NCI-H2227 (cell line): Measurements from ENCODE around the gene PLCE1.

Experiments used
- DNase-seq: peaks from one replicate; lab custom pipeline; 2025; ENCODE audit not compliant: unreplicated experiment; lab: John Stamatoyannopoulos, UW

PLCE1 gene

DNA sequence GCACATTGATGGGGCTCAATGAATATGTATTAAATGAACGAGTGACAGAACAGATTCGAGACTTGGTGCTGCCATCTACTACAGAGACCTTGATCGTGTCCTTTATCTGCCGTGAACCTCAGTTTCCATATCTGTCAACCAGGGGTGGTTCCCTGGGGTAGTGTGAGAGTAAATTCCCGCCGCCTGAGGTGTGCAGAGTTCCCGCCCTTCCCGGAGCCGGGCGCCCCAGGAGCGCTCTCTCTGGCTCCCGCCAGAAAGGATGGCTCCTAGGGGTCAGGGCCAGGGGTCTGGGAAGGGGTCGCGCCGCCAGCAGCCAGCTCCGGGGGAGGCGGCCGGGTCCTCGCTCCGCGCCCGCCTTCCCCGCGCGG is 333 bp upstream of the PLCE1 start:
- DNase-seq, result no peak

DNA sequence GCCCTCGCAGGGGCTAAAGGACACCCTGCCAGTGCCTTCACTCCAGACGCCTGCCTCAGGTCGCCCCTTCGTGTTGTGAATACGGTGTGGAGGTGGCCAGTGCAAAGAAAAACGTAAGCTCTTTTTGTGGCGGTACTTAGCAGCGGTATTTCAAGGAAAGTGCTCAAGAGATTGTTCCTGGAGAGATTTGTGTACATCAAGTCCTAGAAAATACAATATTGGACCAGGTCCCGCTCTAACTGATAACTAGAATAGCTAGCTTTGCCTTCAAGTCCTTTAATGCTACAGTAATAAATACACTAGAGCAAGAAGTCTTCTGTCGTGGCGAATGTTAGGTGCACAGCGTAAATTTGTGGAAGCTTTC is 689 bp downstream of the PLCE1 start:
- DNase-seq, result no peak

DNA sequence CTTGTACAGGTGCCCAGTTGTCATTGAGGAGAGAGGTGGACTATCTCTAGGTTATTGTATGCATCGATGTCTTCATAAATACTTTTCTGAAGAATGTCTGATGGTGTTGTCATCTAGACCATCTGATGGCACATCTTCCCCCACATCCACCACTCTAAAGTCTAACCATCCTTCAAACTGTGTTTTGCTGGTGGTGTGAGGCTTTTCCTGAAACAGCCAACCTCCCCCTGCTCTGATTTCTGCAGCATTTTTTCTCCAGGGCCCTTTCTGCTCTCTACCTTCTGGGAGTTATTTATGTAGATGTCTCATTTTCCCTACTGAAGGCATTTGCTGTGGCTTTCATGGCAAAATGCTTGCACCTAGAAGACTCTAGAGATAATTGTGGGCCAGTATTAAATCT is 1.5 kb downstream of the PLCE1 start:
- no peak for DNase-seq

DNA sequence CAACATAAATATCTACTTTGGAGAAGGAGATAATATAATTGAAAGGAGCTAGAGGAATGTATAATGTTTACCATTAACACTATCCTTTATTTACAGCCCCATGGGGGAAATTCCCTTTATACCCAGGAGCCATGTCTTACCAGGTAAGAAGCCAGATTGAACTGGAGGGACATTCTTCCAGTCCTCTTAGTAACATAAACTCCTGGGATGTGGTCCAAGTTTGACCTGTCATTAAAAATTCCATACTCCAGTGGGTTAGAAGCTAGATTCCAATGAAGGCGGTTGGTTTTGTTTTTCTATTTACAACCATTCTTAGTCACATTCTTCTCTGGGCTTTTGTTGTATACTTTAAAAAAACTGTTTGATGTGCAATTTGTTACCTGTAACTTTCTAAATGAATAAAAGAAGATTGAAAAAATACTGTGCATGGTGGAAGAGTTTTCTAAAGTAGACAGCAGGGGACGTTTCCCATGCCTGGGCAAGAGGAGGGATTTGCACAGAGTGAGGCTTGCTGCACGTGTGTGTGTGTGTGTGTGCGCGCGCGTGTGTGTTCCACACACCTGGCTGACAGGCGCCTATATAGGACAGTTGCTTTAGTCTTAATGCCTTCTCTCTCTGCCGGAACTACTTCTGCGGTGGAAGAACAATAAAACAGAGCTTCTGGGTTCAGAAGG is 2.0 kb downstream of the PLCE1 start:
- DNase-seq, result no peak

DNA sequence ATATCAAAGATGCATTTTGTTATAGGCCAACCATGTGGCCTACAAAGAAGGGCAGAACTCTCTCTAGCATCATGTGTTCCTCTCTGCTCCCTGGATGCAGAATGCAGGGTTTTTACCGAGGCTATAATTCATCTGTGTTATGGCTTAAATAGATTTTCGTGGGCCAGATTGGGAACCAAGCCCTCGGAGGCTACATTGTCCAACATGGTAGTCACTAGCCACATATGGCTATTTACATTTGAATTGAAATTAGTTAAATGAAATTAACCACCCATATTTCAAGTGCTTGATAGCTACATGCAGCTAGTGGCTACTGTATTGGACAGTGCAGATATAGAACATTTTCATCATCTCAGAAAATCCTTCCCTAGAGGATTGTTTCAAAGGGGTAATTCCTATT is 2.8 kb downstream of the PLCE1 start:
- no peak for DNase-seq

DNA sequence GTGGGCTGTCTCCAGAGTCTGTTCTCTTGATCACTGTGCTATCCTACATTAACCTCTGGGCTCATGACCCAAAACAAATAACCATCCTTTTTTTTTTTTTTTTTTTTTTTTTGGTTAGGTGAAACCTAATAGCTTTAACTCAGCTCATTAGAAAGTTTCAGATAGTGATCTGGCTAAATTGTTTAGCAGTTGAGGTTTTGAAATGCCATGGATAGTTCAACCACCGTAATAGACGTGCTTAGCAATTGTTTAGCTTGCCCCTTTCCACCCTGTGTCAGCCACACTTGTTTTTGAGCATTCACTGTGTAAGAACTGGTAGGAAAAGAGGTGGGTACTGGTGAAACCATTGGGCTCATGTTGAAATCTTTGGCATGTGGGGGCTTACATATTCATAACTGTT is 3.8 kb downstream of the PLCE1 start:
- no peak for DNase-seq

DNA sequence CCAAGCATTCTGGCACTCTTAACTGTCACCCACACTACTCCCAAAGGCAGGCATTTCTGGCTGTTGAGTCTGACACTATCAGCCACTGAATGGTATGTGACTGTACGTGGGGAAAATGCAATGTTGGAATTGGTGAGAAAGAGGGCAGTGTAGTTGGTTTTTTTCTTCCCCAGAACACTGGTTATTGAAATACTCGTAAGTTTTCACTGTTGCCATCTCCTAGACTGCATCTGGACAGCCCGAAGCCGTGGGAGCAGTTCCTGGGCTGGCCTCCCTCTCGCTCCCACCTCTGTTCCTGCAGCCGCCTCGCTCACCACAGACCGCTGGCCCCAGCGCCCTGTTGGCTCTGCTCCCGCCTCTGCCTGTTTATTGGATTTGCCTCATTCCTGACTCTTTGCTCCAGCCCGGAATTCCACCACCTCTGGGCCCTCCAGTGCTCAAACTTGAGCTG is 5.7 kb downstream of the PLCE1 start:
- no peak for DNase-seq

DNA sequence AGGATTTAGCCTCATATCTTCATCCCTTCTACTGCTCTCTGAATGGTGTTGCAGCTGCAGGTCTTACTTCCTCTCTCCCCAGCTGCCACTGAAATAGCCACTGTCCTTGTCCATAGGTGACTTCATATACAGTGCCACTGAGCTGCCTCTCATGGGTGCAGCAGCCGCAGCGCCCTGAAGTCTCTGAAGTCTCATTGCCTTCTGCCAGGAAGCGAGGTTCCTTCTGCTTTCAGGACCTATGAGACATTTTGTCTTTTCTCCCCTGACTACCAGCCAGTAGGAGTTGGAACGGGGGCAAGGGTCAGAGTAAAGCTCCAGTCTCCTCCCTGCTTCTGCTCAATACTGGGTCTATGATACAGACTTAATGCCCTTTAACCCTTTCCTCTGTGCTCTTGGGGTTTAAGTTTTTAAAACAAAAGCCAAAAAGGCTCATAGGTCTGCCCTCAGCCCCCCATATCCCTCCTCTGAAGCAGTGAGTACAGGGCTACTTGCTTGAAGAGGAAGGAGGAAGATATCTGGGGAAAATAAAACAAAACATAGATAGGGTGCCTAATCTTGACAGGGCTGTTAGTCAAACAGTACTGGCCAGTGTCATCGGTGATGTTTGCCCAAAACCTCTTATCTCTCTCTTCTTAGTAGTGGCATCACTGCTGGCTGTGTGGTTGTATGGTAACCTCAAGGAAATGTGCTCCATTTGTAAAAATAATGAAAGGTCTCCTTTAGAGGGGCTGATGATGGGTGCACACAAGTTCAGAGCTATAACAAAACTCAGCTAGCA is 7.1 kb downstream of the PLCE1 start:
- DNase-seq, result no peak

DNA sequence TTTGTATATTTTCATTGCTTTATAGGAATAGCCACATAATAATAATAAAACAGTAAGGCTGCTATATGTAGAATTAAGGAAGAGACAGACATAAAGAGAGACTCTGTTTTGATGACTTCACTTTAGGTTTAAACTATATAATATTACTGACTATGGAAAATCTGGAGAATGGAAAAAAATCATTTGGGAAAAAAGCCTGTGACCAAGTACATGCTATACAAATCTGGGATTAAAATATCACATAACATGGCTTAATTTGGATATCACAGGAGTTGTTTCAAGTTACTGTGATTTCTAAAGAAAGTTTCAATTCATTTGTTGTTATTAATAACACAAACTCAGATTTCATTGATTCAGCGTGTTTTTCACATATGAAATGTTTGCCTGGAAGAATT is 7.7 kb downstream of the PLCE1 start:
- DNase-seq, result no peak

DNA sequence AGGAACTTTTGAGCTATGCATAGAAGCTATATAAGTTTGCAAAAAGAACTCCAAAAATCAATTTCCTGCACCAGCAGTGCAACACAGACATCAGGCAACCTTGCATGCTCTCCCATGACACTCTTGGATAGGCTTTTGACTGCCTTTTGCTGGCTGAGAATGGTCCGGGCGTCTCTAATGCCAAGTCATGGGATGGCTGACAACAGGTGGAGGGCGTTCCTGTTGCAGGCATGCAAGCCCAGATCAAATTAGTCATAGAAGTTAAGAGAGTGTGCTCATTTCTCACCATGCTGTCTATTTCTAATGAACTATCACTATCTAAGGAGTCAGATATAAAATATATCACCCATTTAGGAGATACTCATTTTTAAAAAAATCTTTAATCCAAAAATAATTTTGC is 8.4 kb downstream of the PLCE1 start:
- DNase-seq, result no peak

DNA sequence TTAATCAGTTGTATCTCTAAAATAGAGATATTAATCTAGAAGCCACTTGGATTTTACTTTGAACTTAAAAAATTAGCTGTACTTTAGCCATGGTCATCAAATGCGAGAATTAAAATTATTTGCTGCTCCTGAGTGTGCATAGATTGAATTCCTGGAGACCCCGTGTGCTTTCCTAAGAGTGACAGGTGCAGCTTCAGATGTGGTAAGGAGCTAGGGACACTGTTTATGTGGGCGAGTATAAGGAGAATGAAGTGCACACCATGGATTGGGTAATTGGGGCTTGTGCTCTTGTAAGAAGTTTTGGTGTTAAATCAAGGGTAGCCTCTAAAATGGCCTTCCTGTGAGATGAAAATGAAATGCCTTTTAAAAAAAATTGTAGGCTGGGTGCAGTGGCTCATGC is 9.8 kb downstream of the PLCE1 start:
- DNase-seq, result no peak

DNA sequence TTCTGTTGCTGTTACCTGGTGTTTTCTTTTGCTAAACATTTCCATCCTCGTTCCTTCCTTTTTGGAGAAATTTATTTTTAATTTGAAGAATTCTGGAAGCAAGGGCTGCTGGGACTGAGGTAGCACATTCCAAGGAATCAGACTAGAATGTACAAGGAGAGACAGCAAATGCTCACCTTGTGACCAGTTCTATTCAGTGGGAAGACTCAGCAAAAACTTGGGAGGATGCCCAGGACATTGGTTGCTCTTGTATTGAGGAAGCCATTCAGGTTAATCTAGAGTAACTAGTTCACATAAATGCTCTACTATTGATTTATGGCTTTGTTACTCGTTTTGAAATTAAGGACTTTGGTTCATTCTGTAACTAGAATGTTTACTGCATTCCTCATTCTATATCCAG is 11.3 kb downstream of the PLCE1 start:
- no peak for DNase-seq

DNA sequence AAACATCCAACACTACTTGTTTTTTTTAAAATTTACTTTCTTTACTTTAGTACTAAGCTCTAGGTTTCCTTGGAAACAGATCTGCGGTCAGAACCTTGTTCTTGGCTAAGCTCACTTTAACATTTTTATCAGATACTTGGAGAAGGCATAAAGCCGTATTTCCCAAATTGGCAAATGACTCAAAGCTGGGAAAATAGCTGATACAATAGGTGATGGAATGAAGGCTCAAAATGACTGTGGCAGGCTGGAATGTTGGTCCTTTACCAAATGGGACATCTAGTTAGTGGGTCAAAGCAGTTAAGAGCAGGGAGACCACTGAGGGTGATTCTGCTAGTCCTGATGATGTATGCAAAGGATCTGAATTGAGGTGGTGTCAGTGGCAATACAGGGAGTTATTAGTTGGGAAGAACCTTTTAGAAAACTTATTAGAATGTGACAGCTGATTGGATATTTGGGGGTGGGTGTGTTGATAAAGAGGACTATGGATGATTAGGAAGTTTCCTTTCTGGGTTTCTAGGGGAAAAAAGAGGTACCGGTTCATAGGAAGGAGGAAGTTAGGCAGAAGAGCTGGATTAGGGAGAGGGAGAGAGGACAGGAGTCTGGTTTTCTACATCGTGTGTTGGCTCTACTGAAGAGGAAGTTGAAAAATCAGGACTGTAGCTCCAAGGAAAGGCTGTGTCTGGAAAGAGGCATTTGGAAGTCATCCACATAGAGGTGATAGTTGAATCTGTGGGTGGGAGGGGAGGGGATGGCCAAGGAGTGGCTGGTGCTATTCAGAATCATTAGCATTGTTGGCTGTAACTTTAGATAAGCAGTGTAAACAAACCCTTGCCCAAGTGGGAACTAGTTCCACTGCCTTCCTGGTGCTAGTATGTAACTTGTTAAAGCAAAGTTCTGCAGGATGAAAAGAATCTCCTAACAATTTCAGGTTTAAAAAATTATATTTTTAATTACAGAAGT is 13.1 kb downstream of the PLCE1 start:
- DNase-seq, result no peak

DNA sequence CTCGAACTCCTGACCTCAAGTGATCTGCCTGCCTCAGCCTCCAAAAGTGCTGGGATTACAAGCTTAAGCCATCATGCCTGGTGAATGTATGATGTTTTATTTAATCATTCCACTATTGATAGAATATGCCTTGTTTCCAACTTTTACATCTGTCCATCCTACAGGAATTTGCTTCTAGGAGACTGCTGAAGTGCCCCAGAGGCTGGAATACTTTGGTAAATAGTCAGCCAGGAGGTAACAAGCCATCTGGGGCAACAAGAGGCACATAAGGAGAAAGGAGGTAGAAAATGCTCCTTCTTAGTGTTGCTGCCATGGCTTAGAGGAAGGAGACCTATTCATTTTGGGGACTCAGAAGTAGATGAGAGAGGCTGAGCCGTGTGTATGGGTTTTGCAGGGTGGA is 14.8 kb downstream of the PLCE1 start:
- no peak for DNase-seq

DNA sequence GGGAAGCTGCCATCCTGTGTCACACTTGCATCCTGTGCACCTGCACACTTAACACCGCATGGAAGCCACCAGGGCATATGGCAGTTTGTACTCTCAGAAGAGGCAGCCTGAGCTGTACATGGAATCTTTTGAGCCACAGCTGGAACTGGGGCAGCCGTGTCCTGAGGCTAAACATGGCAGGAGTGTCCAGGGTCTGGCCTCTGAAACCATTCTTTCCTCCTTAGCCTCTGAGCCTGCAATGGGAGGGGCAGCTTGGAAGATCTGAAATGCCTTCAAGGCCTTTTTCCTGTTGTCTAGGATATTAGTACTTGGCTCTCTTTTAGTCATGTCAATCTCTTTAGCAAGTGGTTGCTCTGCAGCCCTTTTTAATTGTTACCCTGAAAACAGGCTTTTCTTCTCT is 16.4 kb downstream of the PLCE1 start:
- no peak for DNase-seq

DNA sequence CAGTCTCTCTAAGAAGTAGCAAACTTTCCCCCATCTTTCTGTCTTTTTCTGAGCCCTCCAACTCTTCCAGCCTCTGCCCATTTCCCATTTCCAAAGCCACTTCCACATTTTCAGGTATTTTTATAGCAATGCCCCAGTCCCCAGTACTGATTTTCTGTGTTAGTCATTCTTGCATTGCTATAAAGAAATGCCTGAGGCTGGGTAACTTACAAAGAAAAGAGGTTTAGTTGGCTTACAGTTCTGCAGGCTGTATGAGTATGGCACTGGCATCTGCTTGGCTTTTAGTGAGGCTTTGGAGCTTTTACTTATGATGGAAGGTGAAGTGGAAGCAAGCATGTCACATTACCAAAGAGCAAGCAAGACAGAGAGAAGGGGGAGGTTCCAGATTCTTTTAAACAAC is 17.2 kb downstream of the PLCE1 start:
- no peak for DNase-seq

DNA sequence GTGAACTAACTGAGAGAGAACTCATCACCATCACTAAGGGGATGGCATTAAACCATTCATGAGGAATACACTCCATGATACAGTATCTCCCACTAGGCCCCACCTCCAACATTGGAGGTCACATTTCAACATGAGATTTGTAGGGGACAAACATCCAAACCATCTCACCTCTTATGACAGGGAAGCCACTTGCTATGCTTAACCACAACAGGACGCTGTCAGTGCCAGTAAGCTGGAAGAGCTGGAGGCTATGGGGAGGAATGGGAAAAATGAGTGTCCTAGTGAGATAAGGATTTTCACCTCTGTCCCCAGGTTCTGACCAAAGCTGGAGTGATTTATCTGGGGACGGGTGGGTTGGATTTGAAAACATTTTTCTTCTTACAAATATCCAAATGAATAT is 17.6 kb downstream of the PLCE1 start:
- no peak for DNase-seq

DNA sequence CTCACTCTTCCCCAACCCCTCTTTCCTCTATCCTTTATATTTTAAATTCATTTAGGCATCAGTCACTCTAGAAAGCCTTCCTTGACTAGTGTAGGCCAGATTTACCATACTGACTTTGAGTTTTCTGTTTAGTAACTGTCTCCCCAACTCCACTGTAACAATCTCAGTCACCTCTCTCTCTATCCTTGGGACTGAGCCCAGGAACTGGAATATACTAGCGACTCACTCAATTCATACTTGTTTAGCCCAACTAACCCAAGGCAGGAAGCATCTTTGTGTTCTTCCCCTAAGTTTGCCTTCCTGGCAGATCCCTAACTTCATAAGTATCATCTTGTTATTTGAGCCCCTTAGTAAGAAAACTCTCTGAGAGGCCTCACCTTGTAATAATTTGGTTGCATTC is 19.1 kb downstream of the PLCE1 start:
- no peak for DNase-seq

DNA sequence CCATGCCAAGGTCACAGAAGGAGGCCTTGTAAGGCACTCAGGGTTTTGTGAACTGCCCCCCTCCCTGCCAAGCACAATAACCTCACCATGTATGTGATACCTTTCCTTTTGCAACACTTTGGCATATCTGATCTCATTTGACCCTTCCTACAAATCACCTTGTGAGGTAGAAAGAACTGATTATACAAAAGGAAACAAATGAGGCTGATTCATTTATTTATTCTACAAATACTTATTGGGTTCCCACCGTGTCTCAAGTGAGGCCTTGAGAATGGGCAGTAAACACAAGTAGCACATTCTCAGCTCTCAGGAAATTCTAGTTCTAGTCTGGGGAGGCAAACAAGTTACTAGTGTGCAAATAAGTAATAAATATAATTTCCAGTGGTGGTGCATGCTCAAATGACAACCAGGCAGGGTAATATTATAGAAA is 19.6 kb downstream of the PLCE1 start:
- no peak for DNase-seq

DNA sequence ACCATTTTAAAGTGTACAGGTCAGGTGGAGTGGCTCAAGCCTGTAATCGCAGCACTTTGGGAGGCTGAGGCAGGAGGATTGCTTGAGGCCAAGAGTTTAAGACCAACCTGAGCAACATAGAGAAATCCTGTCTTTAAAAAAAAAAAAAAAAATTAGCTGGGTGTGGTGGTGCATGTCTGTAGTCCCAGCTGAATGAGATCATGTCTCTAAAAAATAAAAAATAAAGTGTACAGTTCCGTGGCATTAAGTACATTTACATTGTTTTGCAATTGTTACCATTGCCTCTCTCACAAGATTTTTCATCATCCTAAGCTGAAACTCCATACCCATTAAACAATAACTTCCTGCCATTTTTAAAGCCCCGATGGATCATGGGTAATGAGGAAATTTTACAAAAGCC is 20.6 kb downstream of the PLCE1 start:
- DNase-seq, result no peak

DNA sequence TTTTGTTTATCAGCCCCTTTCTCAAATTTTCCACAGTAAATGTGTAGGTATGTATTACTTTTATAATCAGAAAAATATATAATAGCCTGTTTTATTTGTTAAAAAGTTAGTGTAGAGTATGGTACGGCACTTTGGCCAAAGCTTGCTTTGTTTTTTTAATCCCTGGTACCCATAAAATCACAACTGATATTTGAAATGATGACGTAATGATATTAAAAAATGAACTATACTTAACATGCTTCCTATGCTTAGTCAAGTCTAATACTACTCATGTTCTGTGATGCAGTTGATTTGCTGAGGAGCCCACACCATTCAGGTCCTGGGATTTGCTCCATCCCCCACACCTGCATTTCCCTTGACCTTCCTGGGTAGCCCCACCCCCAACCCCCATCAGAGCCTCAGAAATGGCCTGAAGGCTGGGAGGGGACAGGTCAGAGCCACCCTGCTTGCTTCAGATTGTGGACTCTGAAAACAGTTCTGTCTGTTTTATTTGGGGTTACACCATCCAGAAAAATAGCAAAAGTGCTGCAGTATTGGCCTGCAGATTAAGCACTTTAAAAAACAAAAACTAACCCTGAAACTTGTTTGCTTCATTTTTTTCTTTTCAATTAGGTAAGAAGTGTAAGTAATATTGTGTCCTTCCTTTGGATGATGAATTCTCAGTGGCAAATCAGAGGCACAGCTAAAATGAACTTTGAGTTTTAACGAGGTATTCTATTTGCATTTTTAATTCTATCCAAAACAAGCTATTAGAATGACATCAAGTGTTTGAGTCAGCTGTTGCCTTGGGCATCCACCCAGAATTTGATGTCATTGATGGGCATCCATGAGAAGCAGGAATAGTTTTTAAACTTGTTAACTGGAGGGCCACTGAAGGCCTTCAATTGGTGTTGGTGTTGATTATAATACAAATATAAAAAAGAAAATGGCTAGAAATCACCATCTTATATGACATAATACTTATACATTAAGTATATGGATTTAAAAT is 23.3 kb downstream of the PLCE1 start:
- DNase-seq, result no peak
